Measurements from ENCODE around the gene USP24.

- no peak for TF ChIP-seq CTCF (IDR thresholded peaks at IDR 0.05)
- no peak for TF ChIP-seq POLR2A (IDR thresholded peaks at IDR 0.05)
Observed at GRCh38 chr1:55053265-55053954, 161.8 kb downstream of the USP24 start.
